NCI-H2081 (cell line): Measurements from ENCODE around the gene GPR137.

Source experiments
- DNase-seq, 2 experiments: peaks; one replicate each; lab custom pipeline; 2025; lab: John Stamatoyannopoulos, UW

The GPR137 gene

GRCh38 chr11:64249038-64249437 lies 36.6 kb upstream of the GPR137 start:
- DNase-seq = no peak

GRCh38 chr11:64249563-64250414 lies 35.9 kb upstream of the GPR137 start:
- no peak for DNase-seq

- DNase-seq = no peak
Measured at GRCh38 chr11:64250415-64251015, 35.1 kb upstream of the GPR137 start.

GRCh38 chr11:64251016-64251752 lies 34.5 kb upstream of the GPR137 start, which contains the start of gene PLCB3:
Gene PLCB3, plus strand, starts transcription at chr11:64251530. Its CDS starts 120 bp downstream, at chr11:64251650.
- DNase-seq = peak; percentile 19 to 31

GRCh38 chr11:64251753-64252002 lies 34.0 kb upstream of the GPR137 start:
- no peak for DNase-seq

GRCh38 chr11:64252003-64252872 lies 33.4 kb upstream of the GPR137 start:
- DNase-seq = peak in 1 of 2 experiments; percentile 20

GRCh38 chr11:64253043-64253442 lies 32.6 kb upstream of the GPR137 start:
- no peak for DNase-seq

GRCh38 chr11:64253481-64253880 lies 32.2 kb upstream of the GPR137 start:
- no peak for DNase-seq

GRCh38 chr11:64254326-64254725 lies 31.3 kb upstream of the GPR137 start:
- no peak for DNase-seq

GRCh38 chr11:64255135-64256128 lies 30.2 kb upstream of the GPR137 start:
- no peak for DNase-seq

GRCh38 chr11:64256300-64256699 lies 29.3 kb upstream of the GPR137 start:
- no peak for DNase-seq

- no peak for DNase-seq
Measured at GRCh38 chr11:64258356-64258755, 27.3 kb upstream of the GPR137 start.

- no peak for DNase-seq
Measured at GRCh38 chr11:64258946-64259532, 26.6 kb upstream of the GPR137 start.

GRCh38 chr11:64259533-64260067 lies 26.0 kb upstream of the GPR137 start:
- DNase-seq = no peak

GRCh38 chr11:64260147-64260708 lies 25.4 kb upstream of the GPR137 start:
- DNase-seq = no peak

GRCh38 chr11:64261556-64262080 lies 24.0 kb upstream of the GPR137 start:
- no peak for DNase-seq

- DNase-seq = no peak
Measured at GRCh38 chr11:64262271-64263002, 23.2 kb upstream of the GPR137 start.

- no peak for DNase-seq
Measured at GRCh38 chr11:64263021-64263946, 22.4 kb upstream of the GPR137 start.
